Epithelial cell of esophagus (primary cell): ENCODE measurements around the gene RPTOR.
A peak's percentile ranks its signal among the peaks of the same experiment; 100 is the strongest.

Experiments
- DNase-seq: peaks from one replicate; pipeline ENCODE4 v3.0.0; 2010; ENCODE audit warnings: low read depth
- H3K4me3 ChIP-seq: 2 replicates; pipeline ENCODE4 v1.5.1; 2011; ENCODE audit warnings: mild to moderate bottlenecking, low read length, control low read depth
- CTCF ChIP-seq: IDR thresholded peaks from 2 replicates; pipeline ENCODE4 v1.5.1; 2011; ENCODE audit warnings: low read depth, mild to moderate bottlenecking, low read length, control low read depth, inconsistent platforms; ENCODE audit not compliant: insufficient read depth; ENCODE audit errors: missing control alignments

RPTOR gene, protein sequence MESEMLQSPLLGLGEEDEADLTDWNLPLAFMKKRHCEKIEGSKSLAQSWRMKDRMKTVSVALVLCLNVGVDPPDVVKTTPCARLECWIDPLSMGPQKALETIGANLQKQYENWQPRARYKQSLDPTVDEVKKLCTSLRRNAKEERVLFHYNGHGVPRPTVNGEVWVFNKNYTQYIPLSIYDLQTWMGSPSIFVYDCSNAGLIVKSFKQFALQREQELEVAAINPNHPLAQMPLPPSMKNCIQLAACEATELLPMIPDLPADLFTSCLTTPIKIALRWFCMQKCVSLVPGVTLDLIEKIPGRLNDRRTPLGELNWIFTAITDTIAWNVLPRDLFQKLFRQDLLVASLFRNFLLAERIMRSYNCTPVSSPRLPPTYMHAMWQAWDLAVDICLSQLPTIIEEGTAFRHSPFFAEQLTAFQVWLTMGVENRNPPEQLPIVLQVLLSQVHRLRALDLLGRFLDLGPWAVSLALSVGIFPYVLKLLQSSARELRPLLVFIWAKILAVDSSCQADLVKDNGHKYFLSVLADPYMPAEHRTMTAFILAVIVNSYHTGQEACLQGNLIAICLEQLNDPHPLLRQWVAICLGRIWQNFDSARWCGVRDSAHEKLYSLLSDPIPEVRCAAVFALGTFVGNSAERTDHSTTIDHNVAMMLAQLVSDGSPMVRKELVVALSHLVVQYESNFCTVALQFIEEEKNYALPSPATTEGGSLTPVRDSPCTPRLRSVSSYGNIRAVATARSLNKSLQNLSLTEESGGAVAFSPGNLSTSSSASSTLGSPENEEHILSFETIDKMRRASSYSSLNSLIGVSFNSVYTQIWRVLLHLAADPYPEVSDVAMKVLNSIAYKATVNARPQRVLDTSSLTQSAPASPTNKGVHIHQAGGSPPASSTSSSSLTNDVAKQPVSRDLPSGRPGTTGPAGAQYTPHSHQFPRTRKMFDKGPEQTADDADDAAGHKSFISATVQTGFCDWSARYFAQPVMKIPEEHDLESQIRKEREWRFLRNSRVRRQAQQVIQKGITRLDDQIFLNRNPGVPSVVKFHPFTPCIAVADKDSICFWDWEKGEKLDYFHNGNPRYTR (N-terminal part only)

DNA sequence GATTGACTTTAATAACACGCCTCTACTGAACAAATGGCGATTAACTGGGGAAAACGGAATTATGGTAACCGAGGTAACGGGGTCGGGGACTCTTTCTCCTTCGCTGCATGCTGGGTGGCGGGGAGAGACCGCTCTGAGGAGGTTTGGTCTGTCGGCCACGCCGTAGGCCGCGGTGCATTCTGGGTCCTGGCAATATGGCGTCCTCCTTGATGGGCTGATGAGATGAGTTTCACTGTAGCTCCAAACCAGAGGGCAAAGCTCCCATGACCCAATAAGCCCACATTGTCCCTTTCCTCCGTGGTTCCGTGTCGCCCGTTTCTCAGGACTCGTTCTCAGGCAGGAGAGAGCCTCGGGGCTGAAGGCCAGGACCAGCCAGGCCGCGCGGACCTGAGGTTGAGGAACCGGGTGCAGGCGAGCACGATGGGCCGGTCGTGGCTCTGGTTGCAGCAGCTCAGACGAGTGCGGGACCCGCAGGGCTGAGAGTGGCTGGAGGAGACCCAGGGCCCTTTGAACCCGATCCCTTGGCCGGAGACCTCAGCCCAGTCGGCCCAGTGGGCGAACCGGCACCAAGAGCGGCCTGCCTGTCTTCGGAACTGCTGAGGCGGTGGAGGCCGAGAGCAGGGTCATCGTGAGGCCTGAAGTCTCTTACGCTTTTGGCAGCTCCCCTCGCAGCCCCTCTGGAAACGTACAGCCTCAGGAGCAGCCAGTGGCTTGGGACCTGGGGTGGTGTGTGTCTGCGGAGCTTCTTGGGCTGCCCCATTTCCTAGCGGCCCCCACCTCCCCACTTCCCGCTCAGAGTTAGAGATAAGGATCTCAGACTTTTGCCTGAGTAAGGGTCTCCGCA lies at the start of gene RPTOR:
RPTOR (plus strand) TSS at position 184 of the 844 bp plus-strand sequence. CDS start 792 bp downstream, outside the sequence.
- DNase-seq = peak; percentile 88

GRCh38 chr17:80497726-80498241 lies 46.9 kb upstream of the RPTOR start:
- H3K4me3 ChIP-seq = no peak overlapping the region
- no peak for TF ChIP-seq CTCF

More for the DNA sequence above, at the start of gene RPTOR:
- H3K4me3 ChIP-seq = peak within 1 kb of the TSS; percentile 97
- no peak for TF ChIP-seq CTCF

GRCh38 chr17:80498242-80498919 lies 46.3 kb upstream of the RPTOR start:
- DNase-seq = no peak
- TF ChIP-seq CTCF = no peak
- H3K4me3 ChIP-seq = no peak overlapping the region

More at GRCh38 chr17:80497726-80498241, 46.9 kb upstream of the RPTOR start:
- DNase-seq = no peak

DNA sequence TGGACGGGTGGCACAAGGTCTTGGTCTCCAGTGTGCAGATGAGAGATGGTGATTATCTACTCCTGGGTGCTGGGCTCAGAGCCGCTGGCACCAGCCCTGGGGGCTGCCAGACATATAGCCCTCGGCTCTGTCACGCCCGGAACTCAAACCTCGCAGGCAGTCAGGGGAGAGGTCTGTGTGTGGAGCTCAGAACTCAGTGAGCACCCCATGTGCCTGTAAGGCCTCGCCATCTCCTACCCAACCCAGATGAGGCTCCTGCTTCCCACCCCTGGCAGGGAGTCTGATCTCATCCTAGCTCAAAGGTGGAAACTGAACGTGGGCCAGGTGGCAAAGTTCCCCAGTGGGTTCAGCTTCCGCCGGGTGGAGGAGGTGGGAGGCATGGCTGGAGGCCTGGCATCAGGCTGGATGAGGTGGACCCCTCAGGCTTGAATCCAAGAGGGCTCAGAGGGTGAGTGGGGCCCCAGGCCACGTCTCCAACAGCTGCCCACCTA lies 45.7 kb upstream of the RPTOR start:
- no peak overlapping the region for H3K4me3 ChIP-seq
- no peak for DNase-seq
- TF ChIP-seq CTCF = no peak

DNA sequence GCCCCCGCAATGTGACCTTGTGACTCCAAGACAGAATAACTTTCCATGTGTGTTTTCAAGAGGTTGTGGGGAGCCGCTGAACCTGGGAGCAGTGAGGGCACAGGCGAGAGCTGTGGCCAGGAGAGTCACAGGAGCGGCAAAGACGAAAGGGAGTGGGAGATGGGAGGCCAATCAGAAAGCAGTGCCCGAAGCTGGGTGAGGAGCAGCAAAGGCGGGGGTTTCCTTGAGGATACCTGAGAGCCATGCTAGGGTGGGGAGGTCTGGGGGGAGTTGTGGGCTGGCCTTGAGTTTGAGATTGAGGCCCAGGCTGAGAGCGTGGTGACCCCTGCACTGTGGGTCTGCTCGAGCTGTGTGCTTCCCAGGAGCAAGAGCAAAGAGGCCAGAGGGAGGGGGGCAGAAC lies 45.1 kb upstream of the RPTOR start:
- DNase-seq = no peak
- no peak for TF ChIP-seq CTCF
- no peak overlapping the region for H3K4me3 ChIP-seq
